ENCODE results near the gene MACROD2.
"Not testable (repeated sequence)": the region's sequence is repeated elsewhere in the genome, so short reads cannot be mapped to it uniquely, and the experiment has no call there.

MACROD2 gene

GRCh38 chr20:14030991-14031390 lies 35.7 kb downstream of the MACROD2 start:
- no peak overlapping the region for H3K27ac ChIP-seq
- TF ChIP-seq ZFX (IDR thresholded peaks at IDR 0.05; ENCODE audit: borderline replicate concordance), result no peak
- TF ChIP-seq CTCF (IDR thresholded peaks at IDR 0.05), result no peak

- no peak overlapping the region for H3K27ac ChIP-seq
- TF ChIP-seq ZFX (IDR thresholded peaks at IDR 0.05; ENCODE audit: borderline replicate concordance) (no peak), CTCF (IDR thresholded peaks at IDR 0.05) (no peak)
Measured at GRCh38 chr20:14033310-14033709, 38.0 kb downstream of the MACROD2 start.

- no peak overlapping the region for H3K27ac ChIP-seq
- TF ChIP-seq ZFX (IDR thresholded peaks at IDR 0.05; ENCODE audit: borderline replicate concordance) (no peak), CTCF (IDR thresholded peaks at IDR 0.05) (no peak)
Measured at GRCh38 chr20:14036567-14036966, 41.3 kb downstream of the MACROD2 start.

GRCh38 chr20:14044712-14045276 lies 49.5 kb downstream of the MACROD2 start:
- not testable (repeated sequence) for H3K27ac ChIP-seq

- TF ChIP-seq ZFX (IDR thresholded peaks at IDR 0.05; ENCODE audit: borderline replicate concordance) (no peak), CTCF (IDR thresholded peaks at IDR 0.05) (no peak)
Measured at GRCh38 chr20:14046534-14046933, 51.2 kb downstream of the MACROD2 start.

GRCh38 chr20:14049111-14049510 lies 53.8 kb downstream of the MACROD2 start:
- H3K27ac ChIP-seq, result no peak overlapping the region
- no peak for TF ChIP-seq CTCF (IDR thresholded peaks at IDR 0.05)
- TF ChIP-seq ZFX (IDR thresholded peaks at IDR 0.05; ENCODE audit: borderline replicate concordance), result no peak

More at GRCh38 chr20:14046534-14046933, 51.2 kb downstream of the MACROD2 start:
- H3K27ac ChIP-seq, result no peak overlapping the region

GRCh38 chr20:14051454-14051853 lies 56.1 kb downstream of the MACROD2 start:
- TF ChIP-seq ZFX (IDR thresholded peaks at IDR 0.05; ENCODE audit: borderline replicate concordance) (no peak), CTCF (IDR thresholded peaks at IDR 0.05) (no peak)
- H3K27ac ChIP-seq, result no peak overlapping the region

- no peak overlapping the region for H3K27ac ChIP-seq
- TF ChIP-seq CTCF (IDR thresholded peaks at IDR 0.05) (peak; percentile 79), ZFX (IDR thresholded peaks at IDR 0.05; ENCODE audit: borderline replicate concordance) (no peak)
Measured at GRCh38 chr20:14055127-14055742, 59.9 kb downstream of the MACROD2 start.
